ENCODE results near the gene KL. TPM values are rescaled to one million over a fixed set of nuclear protein-coding genes. Genes with fewer than 3 reads are reported as not detected.

The KL gene
- total RNA-seq, 2 donors from 2014 or later = 0.09 TPM; not detected in 1

DNA sequence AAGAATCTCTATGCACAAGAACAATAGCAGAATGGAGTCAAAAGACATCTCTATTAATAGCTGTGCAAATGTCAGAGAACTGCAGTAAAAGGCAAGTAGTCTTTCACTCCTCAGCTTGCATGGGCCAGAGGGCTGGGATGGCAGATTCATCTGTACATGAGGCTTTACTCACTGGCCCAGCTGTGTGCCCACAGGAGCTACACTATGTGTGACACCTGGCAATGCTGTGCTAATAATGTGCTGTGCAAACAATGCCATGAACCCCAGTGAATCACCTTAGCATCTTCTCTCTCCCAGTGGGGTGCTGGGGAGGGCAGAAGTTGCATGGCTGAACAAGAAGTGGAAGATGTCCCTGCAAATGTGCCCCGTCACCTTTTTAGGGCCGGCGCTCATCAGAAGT lies 73.1 kb downstream of the KL start:
- 97 to 100% methylated on average over 3 of the region's 3 CpGs for WGBS, 2 experiments (ENCODE audit: insufficient coverage in 1 of 2, insufficient read length in 1 of 2)
- no peaks in the 10 kb centered on the region for H3K36me3 ChIP-seq (ENCODE audit: control insufficient read depth, insufficient read depth, low read length)
- Mint-ChIP-seq H3K4me3 (no peak overlapping the region), H3K27me3 (ENCODE audit: insufficient read depth) (peaks cover 37% of the 10 kb centered on the region), H3K36me3 (ENCODE audit: low read depth) (no peaks in the 10 kb centered on the region), H3K4me1 (peaks cover 14% of the 10 kb centered on the region), H3K9me3 (peaks cover 5% of the 10 kb centered on the region), H3K27ac (no peak overlapping the region)
- no peaks in the 10 kb centered on the region for H3K4me1 ChIP-seq (ENCODE audit: control insufficient read depth, insufficient read depth, low read length)
- no peaks in the 10 kb centered on the region for H3K27me3 ChIP-seq (ENCODE audit: control insufficient read depth, insufficient read depth, low read length, poor library complexity, severe bottlenecking)
- no peaks in the 10 kb centered on the region for H3K9me3 ChIP-seq (ENCODE audit: control insufficient read depth, low read length)
- TF ChIP-seq, protein P1, sequence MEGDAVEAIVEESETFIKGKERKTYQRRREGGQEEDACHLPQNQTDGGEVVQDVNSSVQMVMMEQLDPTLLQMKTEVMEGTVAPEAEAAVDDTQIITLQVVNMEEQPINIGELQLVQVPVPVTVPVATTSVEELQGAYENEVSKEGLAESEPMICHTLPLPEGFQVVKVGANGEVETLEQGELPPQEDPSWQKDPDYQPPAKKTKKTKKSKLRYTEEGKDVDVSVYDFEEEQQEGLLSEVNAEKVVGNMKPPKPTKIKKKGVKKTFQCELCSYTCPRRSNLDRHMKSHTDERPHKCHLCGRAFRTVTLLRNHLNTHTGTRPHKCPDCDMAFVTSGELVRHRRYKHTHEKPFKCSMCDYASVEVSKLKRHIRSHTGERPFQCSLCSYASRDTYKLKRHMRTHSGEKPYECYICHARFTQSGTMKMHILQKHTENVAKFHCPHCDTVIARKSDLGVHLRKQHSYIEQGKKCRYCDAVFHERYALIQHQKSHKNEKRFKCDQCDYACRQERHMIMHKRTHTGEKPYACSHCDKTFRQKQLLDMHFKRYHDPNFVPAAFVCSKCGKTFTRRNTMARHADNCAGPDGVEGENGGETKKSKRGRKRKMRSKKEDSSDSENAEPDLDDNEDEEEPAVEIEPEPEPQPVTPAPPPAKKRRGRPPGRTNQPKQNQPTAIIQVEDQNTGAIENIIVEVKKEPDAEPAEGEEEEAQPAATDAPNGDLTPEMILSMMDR (conservative IDR thresholded peaks at IDR 0.05) = no peak
- no peak overlapping the region for H3K4me3 ChIP-seq (ENCODE audit: low read length)
- no peak overlapping the region for H3K9ac ChIP-seq (ENCODE audit: extremely low read depth, low read length, poor library complexity, severe bottlenecking)
- H3K27ac ChIP-seq (ENCODE audit: low read depth, low read length) = no peak overlapping the region
- DNase-seq = no peak

GRCh38 chr13:33090755-33091414 lies 74.7 kb downstream of the KL start:
- WGBS, 2 experiments (ENCODE audit: insufficient coverage in 1 of 2, insufficient read length in 1 of 2) = 87 to 95% methylated on average over 3 to 4 of the region's 4 CpGs
- peaks cover 33% of the 10 kb centered on the region for H3K27me3 Mint-ChIP-seq (ENCODE audit: insufficient read depth)
- Histone ChIP-seq H3K9me3 (ENCODE audit: control insufficient read depth, low read length) (no peaks in the 10 kb centered on the region), H3K4me3 (ENCODE audit: low read length) (no peak overlapping the region), H3K36me3 (ENCODE audit: control insufficient read depth, insufficient read depth, low read length) (no peaks in the 10 kb centered on the region), H3K27ac (ENCODE audit: low read depth, low read length) (no peak overlapping the region), H3K9ac (ENCODE audit: extremely low read depth, low read length, poor library complexity, severe bottlenecking) (no peak overlapping the region), H3K27me3 (ENCODE audit: control insufficient read depth, insufficient read depth, low read length, poor library complexity, severe bottlenecking) (no peaks in the 10 kb centered on the region), H3K4me1 (ENCODE audit: control insufficient read depth, insufficient read depth, low read length) (no peaks in the 10 kb centered on the region)
- TF ChIP-seq, protein P1 (conservative IDR thresholded peaks at IDR 0.05) = no peak
- no peaks in the 10 kb centered on the region for H3K36me3 Mint-ChIP-seq (ENCODE audit: low read depth)
- peaks cover 5% of the 10 kb centered on the region for H3K9me3 Mint-ChIP-seq
- peaks cover 14% of the 10 kb centered on the region for H3K4me1 Mint-ChIP-seq
- no peak overlapping the region for H3K27ac Mint-ChIP-seq
- no peak for DNase-seq
- no peak overlapping the region for H3K4me3 Mint-ChIP-seq

DNA sequence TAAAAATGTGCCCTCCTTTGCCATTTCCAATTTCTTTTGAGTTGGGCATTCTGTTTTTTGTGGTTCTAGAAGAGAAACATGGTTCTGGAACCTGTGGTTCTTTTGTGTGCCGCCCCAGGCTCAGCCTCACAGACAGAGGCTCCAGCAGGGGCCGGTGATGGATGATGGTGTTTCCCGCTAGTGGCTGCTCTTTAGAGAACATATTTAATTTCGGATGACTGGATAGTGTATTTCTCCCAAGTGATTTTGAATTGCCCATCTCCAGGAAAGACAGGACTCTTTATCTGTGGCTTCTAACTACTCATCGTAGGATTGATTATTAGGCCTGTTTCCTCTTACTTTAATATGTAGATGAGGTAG lies 75.2 kb downstream of the KL start:
- Histone ChIP-seq H3K27ac (ENCODE audit: low read depth, low read length) (no peak overlapping the region), H3K27me3 (ENCODE audit: control insufficient read depth, insufficient read depth, low read length, poor library complexity, severe bottlenecking) (no peaks in the 10 kb centered on the region), H3K4me3 (ENCODE audit: low read length) (no peak overlapping the region), H3K9ac (ENCODE audit: extremely low read depth, low read length, poor library complexity, severe bottlenecking) (no peak overlapping the region), H3K4me1 (ENCODE audit: control insufficient read depth, insufficient read depth, low read length) (no peaks in the 10 kb centered on the region), H3K36me3 (ENCODE audit: control insufficient read depth, insufficient read depth, low read length) (no peaks in the 10 kb centered on the region), H3K9me3 (ENCODE audit: control insufficient read depth, low read length) (no peaks in the 10 kb centered on the region)
- TF ChIP-seq, protein P1 (conservative IDR thresholded peaks at IDR 0.05) = no peak
- Mint-ChIP-seq H3K4me1 (peaks cover 14% of the 10 kb centered on the region), H3K27ac (no peak overlapping the region), H3K36me3 (ENCODE audit: low read depth) (no peaks in the 10 kb centered on the region), H3K27me3 (ENCODE audit: insufficient read depth) (peaks cover 33% of the 10 kb centered on the region), H3K9me3 (peaks cover 5% of the 10 kb centered on the region), H3K4me3 (no peak overlapping the region)
- 95 to 100% methylated on average over 1 to 5 of the region's 5 CpGs for WGBS, 2 experiments (ENCODE audit: insufficient coverage in 1 of 2, insufficient read length in 1 of 2)
- DNase-seq = no peak
